GM21526 (cell line): ENCODE data around the gene ATP6V1B1.
A peak's percentile ranks its signal among the peaks of the same experiment; 100 is the strongest.

Experiments
- ATAC-seq: cut with Tn5 transposase; IDR thresholded peaks from one replicate; pipeline ENCODE4 v1.9.1; 2021; ENCODE audit warnings: moderate library complexity; ENCODE audit not compliant: unreplicated experiment, low FRiP score

The ATP6V1B1 gene

DNA sequence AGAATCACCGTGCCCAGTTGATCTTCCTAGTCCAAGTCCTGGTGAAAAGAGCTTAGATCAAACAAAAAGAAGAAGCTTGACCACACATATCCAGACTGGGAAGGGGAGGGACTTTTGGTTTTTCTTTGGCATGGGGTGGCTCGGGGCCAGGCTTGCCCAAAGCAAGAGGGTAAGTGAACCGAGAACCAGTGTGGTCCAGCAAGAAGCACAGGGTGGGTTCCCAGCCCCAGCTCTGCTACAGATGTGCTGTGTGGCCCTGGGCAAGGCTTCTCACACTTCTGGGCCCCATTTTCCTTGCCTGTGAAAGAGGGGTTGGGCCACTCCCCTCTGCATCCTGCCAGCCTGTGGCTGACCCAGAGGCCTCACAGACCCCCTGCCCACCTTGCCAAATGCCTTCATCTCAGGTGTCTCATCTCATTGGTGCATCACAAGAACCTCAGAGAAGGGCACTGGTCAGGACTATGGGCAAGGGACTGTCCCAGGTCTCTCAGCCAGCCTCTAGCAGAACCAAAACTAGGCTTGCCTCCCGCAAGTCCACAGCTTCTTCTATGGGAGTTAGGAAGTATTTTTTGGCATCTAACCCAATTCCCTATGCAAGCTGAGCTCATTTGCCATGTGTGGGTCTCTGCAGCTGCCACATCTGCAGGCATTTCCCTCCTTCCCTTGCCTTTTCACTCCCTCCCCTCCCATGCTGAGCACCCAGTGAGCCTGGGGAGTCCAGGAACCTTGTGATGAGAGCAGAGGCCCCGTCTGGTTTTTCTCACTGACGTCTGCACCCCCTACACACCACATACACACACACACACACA, 6.9 kb downstream of the ATP6V1B1 start:
- no peak for ATAC-seq

DNA sequence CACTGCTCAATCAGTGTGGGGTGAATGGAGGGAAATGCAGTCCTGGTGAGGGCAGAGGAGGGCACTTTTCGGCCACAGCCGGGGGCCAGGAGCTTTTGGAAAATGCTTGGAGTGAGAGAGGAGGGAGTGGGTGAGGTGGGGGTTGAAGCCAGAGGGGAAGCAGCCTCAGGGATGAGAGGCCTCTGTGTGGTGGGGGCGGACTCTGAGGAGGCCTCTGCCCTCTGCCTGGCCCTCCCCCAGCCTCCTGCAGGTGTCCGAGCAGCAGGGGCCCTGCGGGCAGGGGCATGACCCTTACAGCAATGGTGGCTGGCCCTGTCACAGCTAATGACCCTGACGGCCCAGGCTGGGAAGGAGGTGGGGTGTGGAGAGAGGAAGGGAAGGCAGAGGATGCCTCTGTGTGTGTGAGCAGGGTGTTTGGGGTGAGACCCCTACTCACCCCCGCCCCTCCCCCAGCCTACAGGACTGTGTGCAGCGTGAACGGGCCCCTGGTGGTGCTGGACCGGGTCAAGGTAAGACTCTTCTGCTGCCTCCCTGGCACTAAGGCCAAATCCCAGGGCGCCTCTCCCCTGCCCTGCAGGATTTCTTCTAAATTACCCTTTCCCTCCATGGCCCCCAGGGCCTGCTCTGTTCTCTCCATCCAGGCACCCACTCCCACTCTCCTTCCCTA, 7.6 kb downstream of the ATP6V1B1 start:
- ATAC-seq = no peak

DNA sequence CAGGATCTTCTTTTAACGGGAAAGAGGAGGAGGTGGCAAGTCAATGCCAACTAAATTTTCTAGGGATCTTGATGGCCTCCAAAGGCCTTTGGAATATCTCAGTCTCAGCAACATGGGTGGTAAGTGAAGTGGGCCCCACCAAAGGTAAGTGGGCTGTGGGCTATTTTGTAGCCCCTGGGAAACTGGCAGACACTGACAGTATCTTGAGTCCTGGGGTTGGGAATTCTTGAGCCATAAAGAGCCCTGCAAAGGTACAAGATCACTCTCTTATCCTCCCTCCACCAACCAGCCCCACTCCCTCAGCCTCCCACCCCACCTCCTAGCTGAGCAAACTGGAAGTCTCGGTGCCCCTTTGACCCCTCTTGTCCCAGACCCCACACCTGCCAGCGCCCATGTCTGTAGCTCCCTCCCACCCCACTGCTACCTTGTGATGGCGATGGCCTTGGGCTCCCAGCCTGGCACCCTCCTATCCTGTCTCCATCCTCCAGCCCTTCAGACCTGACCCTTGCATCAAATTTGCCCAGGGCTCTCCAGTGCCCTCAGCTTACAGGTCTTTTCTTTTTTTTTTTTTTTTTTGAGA, 8.5 kb downstream of the ATP6V1B1 start:
- no peak for ATAC-seq

DNA sequence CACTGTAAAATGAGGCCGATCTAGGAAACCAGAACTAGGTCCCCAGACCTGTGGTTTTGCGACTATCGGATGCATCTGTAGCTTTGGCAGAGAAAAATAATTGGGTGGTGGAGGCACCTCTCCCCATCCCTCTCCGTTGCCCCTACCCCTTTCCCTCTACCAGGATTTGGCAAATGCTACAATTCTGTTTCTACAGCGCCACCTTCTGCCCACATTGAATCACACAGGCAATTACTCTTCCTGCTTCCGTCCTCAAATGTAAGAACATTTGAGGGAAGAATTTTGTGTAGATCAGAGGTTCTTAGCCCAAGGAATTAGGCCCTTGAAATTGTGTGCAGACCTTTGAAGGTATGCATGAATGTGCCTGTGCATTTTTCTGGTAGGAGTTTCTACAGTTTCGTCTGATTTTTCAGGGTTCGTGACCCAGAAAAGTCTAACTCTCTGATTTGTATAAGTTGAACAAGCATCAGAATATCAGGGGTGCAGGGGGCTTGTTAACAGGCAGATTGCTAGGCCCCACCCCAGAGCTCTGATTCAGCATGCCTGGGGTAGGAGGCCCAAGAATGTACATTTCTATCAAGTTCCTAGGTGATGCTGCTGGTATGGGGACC, 11.2 kb downstream of the ATP6V1B1 start:
- no peak for ATAC-seq

DNA sequence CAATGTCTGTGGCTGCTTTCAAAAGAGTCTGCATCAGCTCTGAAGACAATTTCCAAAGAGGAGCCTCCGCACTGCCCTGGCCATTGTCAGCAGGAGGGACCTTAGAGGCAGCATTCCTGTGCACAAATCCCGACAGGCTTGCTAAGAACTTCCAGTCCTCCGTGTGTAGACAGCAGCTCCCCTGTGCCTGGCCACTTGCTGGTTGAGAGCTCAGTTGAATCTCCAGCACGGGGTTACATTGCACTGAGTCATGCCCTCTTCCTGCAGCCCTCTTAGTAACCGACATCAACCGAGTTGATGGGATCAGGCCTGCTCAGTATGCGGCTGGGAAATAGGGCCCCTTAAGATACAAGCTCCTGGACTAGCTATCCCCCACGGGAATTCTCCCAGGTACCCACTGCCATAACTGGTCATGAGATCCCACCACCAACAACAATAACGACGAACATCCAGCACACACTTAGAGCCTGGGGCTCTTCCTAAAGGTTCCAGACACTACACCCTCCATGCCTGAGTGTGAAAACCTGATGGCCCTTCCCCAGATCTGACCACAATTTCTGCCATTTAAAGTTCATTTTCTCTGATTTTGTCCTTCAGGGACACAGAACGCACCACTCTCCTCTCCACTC, 12.0 kb downstream of the ATP6V1B1 start:
- ATAC-seq = no peak

DNA sequence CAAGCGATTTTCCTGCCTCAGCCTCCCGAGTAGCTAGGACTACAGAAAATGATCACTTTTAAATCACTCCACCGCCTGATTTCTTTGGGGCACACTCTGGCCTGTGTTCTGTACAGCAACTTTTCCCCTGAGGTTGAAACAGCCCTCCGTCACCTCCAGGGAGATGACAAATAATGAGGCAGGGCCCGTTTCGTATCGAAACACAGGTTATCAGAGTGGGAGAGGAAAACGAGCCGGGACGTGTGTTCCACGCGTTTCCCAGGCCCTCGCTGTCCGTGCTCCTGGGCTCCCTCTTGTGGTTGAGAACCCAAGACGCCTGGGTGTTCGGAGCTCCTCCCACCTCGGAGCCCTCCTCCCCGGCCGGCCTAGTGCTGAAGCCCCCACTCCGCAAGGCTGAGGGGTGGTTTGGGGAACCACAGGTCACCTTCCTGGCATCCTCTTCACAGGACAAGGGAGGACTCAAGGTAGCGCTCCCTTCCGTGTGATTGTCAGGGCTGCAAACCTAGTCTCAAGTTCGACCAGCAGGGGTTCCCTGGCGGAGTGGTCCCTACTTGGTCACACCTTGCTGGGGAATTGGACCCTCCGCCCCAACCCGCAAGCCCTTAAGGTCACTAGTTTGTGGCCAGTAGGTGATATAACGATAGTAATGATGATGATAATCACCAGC, 12.8 kb downstream of the ATP6V1B1 start:
- peak; percentile 86 for ATAC-seq

DNA sequence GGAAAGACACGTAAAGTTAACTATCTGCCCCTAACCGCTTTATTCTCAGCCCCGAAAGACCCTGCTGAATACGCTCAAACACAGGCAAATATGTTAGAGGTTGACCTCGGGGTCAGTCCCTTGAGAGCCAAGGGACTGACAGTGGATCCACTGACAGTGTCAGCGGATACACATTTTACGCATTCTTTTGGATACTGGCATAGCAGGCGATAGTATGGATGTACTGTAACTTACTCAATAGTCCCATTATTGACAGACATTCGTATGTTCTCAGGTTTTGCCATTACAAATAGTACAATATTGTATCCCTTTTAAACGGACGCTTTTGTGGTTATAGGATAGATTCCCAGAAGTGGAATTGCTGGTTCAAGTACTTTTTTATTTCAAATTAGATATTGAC, 13.4 kb downstream of the ATP6V1B1 start:
- no peak for ATAC-seq

DNA sequence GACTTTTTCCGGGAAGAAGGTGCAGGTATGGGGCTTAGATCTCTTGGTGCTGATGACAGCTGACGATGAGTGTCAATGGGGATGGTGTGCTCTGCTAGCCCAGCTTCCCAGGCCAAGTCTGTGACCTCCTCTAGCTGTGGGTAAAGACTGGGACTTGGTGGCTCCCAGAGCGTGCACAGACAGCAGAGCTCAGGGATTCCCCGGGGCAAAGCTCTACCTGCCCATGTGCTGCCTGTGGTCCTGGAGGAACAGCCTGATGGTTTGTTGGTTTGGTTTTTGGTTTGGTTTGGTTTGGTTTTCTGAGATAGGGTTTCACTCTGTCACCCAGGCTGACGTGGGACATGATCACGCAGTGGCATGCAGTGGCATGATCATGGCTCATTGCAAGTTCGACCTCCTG, 19.2 kb downstream of the ATP6V1B1 start:
- ATAC-seq = no peak

DNA sequence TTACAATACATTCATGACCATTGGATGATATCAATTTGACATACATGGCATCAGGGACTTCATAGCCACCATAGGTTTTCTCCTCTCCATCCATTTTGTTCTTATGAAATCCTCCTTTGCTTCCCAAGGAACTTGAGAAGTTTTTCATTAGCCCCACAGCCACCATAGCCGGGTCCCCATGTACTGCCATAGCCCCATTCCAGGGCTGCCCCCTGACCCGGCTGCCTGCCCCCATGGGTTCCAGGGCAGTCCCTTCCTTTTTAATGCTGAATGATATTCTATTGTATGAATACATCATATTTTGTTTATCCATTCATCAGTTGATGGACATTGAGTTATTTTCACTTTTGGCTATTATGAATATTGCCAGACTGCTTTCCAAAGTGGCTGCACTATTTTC, 20.4 kb downstream of the ATP6V1B1 start:
- no peak for ATAC-seq

DNA sequence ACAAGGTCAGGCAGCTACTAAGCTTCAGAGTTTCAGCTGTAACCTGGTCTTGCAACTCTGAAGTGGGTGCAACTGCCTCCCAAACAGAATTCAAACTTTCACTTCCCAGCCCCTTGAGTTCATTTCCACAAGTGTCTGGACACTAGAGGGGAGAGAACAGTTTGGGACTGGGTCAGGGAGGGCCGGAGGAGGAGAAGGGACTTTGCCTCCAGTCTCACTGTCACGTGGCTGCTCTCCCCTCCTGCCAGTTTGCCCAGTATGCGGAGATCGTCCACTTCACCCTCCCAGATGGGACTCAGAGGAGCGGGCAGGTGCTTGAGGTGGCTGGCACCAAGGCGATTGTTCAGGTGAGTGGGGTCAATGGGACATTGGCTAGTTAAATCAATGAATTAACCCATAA, 22.1 kb downstream of the ATP6V1B1 start:
- ATAC-seq = no peak

DNA sequence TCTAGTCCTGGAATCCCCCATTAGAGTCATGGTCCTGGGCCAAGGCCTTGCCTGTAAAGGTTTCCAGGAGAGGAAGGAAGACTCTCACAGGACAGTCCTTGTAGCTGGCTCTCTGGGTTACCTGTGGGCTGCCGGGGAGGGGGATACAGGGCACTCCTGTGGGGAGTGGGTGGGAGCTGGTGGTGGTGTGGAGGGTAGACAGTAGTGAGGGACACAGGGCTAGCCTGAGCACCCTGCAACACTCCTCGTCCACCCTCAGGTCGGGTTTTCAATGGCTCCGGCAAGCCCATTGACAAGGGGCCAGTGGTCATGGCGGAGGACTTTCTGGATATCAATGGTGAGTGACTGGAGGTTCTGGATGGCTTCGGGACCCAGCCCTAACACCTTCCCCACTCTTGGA, 23.1 kb downstream of the ATP6V1B1 start:
- ATAC-seq = no peak

DNA sequence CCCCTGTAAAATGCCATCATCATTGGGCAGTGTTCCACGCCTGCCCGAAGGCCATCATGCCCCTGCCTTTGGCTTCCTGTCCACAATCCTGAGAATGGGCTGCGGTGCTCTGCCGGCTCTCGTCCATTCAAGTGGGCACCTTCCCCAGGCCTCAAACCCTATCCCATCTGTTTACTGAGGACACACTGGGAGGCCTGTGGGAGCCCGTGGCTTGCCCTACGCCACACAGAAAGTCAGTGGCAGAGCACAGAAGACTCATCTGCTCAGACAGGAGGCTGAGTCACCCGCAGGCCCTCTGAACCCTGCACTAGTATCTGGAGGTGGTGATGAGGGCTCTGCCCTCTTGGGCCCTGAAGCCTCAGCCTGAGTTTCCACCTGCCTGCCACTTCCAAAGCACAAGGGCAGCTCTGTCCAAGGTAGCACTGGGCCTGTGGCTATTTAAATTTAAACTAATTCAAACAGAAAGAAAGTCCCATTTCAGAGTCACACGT, 23.6 kb downstream of the ATP6V1B1 start:
- ATAC-seq = no peak

DNA sequence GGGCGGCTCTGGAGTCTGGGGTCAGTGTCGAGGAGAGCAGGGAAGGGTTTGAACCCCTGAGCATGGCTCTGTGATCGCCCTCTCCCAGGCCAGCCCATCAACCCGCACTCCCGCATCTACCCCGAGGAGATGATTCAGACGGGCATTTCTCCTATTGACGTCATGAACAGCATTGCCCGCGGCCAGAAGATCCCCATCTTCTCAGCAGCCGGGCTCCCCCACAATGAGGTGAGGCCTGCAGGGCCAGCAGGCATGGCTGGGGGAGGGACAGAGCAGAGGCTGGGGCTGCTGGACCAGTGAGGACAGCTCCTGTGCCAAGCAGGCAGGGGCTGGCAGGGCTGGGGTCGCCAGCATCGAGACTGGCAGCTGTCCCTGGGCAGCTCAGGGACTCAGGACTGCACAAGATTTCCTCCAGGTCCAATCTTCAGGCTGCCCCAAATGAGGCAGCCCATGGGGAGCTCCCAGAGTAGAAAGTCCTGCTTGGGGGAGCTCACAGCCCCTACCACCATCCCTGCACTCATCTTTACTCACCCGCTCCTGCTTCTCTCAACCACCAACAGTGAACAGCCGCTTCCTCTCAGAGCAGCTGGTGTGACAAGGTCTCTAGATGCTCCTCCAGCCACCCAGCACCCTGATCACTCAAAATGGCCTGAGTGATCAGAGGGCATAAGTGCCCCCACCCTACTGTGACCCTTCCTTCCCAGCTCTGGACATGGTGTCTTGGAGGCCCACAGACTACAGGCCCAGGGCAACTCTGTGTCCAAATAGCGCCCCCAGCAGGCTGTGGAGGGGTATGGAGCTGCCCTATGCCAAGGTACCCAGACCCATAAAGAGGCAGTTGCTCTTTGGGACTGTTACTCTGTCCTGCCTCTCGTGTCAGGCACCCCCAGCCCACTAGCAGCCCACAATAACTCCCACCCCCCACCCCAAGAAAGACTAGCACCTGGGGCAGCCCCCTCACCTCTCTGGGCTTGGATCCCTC, 24.4 kb downstream of the ATP6V1B1 start:
- ATAC-seq = no peak

DNA sequence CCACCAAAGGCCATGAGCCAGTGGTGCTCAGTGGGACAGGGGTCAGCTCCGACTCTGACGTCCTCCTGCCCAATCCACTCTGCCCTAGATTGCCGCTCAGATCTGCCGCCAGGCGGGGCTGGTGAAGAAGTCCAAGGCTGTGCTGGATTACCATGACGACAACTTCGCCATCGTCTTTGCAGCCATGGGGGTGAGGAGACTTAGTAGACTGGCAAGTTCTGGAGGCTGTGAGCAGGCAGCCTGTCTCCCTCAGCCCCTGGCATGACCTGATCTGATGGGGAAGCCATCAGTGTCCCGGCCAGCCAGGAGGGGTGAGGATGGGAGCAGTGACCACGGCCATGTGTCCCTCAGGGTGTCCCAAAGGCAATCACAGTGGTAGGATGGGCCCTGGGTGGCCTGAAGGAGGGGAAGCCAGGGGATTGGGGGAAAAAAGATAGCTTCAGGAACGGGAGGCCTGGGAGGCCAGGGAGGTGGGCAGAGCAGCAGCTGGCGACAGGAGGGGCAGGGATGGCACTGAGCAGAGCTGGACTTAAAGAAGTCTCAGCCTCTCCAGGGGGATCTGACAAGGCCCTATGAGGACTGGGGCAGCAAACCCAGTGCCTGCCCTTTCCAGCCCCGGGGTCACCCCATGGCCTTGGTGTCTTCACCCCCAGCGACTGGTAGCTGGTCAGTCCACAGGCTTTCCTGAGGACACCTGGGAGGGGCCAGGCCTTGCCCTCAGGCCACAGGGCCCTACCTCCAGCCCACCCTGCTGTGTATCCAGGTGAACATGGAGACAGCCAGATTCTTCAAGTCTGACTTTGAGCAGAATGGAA, 25.3 kb downstream of the ATP6V1B1 start:
- no peak for ATAC-seq

DNA sequence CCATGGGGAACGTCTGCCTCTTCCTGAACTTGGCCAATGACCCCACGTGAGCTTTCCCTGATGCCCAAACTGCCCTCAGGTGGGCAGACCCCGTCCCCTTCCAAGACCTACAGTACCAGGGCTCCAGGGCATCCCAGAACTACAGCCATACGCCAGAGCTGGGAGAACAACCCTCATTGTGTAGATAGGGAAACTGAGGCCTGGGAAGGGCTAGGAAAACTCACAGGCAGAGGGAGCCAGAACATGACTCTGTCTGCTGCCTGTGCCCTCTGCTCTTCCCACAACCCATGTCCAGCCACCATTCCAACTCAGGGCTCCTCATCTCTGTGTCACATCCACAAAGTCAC, 25.9 kb downstream of the ATP6V1B1 start:
- ATAC-seq = no peak

DNA sequence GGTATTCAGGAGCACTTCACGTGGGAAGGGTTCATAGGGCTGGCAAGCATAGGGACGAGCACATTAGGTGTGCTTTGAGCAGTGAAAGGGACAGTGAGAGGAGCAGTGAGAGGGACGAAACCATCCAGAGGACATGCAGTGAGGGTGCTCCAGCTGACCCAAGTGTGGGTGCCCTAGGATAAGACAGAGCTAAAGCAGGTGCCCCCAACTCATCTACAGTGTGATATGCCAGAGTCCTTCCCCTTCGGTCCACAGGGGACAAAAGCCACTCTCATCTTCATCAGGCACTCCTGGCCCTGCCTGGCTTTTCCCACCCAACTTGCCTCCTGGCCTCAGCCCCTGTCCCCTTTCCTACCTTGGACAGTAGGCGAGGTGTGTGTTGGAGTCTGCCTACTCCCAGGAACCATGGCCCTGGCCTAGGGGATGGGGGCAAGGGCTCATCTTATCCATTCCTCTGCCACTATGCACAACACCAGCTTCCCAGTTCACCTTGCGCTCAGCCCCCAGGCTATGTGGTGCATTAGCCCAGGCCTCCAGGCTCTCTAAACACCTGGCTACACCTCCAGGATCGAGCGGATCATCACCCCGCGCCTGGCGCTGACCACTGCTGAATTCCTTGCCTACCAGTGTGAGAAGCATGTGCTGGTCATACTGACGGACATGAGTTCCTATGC, 26.6 kb downstream of the ATP6V1B1 start:
- ATAC-seq = no peak

DNA sequence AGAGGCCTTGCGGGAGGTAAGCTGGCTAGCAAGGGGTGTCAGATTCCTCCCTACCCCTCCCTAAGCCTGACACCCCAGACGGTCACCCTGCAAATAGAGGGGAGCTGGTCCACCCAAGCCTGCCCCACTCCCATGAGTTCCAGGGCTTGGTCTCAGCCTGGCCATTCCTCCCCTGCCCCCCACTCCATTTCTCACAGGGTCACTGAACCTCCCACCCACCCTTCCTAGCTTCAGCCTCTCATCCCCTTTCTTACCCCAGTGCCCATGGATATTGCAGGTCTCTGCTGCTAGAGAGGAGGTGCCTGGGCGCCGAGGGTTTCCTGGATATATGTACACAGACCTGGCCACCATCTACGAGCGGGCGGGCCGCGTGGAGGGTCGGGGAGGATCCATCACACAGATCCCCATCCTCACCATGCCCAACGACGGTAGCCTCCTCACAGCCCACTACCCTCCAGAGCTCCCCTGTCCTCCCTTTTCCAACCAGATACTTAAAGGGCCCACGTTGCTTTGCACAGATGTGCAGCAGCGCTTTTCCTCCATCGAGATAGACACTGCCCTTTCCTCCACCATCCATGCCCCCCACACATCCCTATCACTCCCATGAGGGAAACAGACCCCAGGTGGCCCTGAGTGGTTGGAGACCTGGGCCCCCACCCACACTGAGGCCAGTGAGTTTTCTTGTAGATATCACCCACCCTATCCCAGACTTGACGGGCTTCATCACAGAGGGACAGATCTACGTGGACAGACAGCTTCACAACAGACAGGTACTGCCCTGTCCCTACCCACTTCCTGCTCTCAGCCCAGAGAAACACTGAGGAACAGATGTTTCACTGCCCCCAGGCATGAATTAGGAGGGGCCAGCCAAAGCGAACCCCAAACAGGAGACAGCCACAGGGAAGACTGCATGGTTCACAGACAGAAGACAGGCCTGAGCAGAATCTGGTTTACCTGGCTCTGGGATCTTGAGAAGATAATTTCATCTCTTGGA, 27.5 kb downstream of the ATP6V1B1 start:
- ATAC-seq = no peak
